Measurements from ENCODE around the gene MKNK1.

MKNK1 gene

GRCh38 chr1:46557403-46557802, 46.7 kb downstream of the MKNK1 start:
- DNase-seq: no peak

- no peak for DNase-seq
These were observed 47.2 kb downstream of the MKNK1 start for GRCh38 chr1:46556822-46557221.

GRCh38 chr1:46555826-46556619, 48.0 kb downstream of the MKNK1 start:
- no peak for DNase-seq

GRCh38 chr1:46554597-46555381, 49.3 kb downstream of the MKNK1 start:
- no peak for DNase-seq

GRCh38 chr1:46554236-46554596, 49.9 kb downstream of the MKNK1 start:
- no peak for DNase-seq

- DNase-seq: no peak
These were observed 50.6 kb downstream of the MKNK1 start for GRCh38 chr1:46553506-46553905.

- no peak for DNase-seq
These were observed 51.5 kb downstream of the MKNK1 start for GRCh38 chr1:46552357-46553237.

- no peak for DNase-seq
These were observed 52.4 kb downstream of the MKNK1 start, which contains the start of gene KNCN for GRCh38 chr1:46551597-46552095. KNCN (minus strand) TSS chr1:46551647; CDS start chr1:46551215, 432 bp downstream.

- no peak for DNase-seq
These were observed 53.3 kb downstream of the MKNK1 start for GRCh38 chr1:46550751-46551231.

- DNase-seq: no peak
These were observed 54.1 kb downstream of the MKNK1 start for GRCh38 chr1:46549697-46550681.

GRCh38 chr1:46547481-46548383, 56.3 kb downstream of the MKNK1 start:
- peak; percentile 42 for DNase-seq

- no peak for DNase-seq
These were observed 57.9 kb downstream of the MKNK1 start for GRCh38 chr1:46546210-46546609.

- no peak for DNase-seq
These were observed 58.3 kb downstream of the MKNK1 start for GRCh38 chr1:46545784-46546183.

- no peak for DNase-seq
These were observed 59.4 kb downstream of the MKNK1 start for GRCh38 chr1:46544561-46545240.

- no peak for DNase-seq
These were observed 60.1 kb downstream of the MKNK1 start for GRCh38 chr1:46543761-46544560.

GRCh38 chr1:46543382-46543760, 60.7 kb downstream of the MKNK1 start:
- no peak for DNase-seq

GRCh38 chr1:46539972-46540371, 64.1 kb downstream of the MKNK1 start:
- no peak for DNase-seq

GRCh38 chr1:46538147-46538546, 65.9 kb downstream of the MKNK1 start:
- DNase-seq: no peak

GRCh38 chr1:46537651-46538050, 66.4 kb downstream of the MKNK1 start:
- no peak for DNase-seq

All from inflammatory macrophage treated with lipopolysaccharide for 4 hours (primary cell).